SU-DHL-6 (cell line): ENCODE results near the gene PTK6.

ENCODE experiments used
- H2AFZ ChIP-seq: fragments of 200-600 bp; sonication (generic); 2 replicates; pipeline ENCODE4 v1.6.1; 2014; ENCODE audit warnings: low read depth, mild to moderate bottlenecking, moderate library complexity, mixed read lengths, antibody characterized with exemption, low read length; ENCODE audit not compliant: severe bottlenecking
- H3F3A ChIP-seq: fragments of 200-600 bp; shearing (Covaris generic); 2 replicates; pipeline ENCODE4 v1.6.0; 2016; ENCODE audit warnings: antibody characterized with exemption, mild to moderate bottlenecking; ENCODE audit not compliant: insufficient read depth
- H3K27ac ChIP-seq: fragments of 200-600 bp; sonication (generic); 2 replicates; pipeline ENCODE4 v1.5.1; 2016; ENCODE audit warnings: low read depth, mild to moderate bottlenecking, low read length, moderate library complexity, mixed read lengths
- H3K27me3 ChIP-seq: fragments of 200-600 bp; sonication (generic), shearing (Covaris generic); 2 replicates; pipeline ENCODE4 v1.6.0; 2014; ENCODE audit warnings: mild to moderate bottlenecking, low read length
- H3K36me3 ChIP-seq: fragments of 200-600 bp; sonication (generic); 2 replicates; pipeline ENCODE4 v1.6.1; 2014; ENCODE audit warnings: mild to moderate bottlenecking, low read length, mixed read lengths
- H3K4me2 ChIP-seq: fragments of 300-600, 200-600 bp; shearing (Covaris generic), sonication (generic); 2 replicates; pipeline ENCODE4 v1.6.0; 2014; ENCODE audit warnings: low read length, low read depth, mild to moderate bottlenecking; ENCODE audit not compliant: poor library complexity, severe bottlenecking
- H3K4me3 ChIP-seq: fragments of 200-600 bp; sonication (generic); 2 replicates; pipeline ENCODE4 v1.5.1; 2014; ENCODE audit warnings: antibody characterized with exemption, low read length, mild to moderate bottlenecking, mixed read lengths; ENCODE audit not compliant: insufficient read depth, poor library complexity, severe bottlenecking
- H3K79me2 ChIP-seq: fragments of 200-600 bp; sonication (generic); 2 replicates; pipeline ENCODE4 v1.6.1; 2014; ENCODE audit warnings: mild to moderate bottlenecking, low read length, moderate library complexity; ENCODE audit not compliant: insufficient read depth
- H3K9ac ChIP-seq: fragments of 200-600 bp; sonication (generic); 2 replicates; pipeline ENCODE4 v1.7.0; 2014; ENCODE audit warnings: mild to moderate bottlenecking, low read length
- H3K9me2 ChIP-seq: fragments of 200-600 bp; sonication (generic); replicated peaks from 2 replicates; pipeline ENCODE4 v1.6.1; 2014; ENCODE audit warnings: low read length; ENCODE audit not compliant: insufficient read depth
- H3K9me3 ChIP-seq: fragments of 200-600 bp; sonication (generic); 2 replicates; pipeline ENCODE4 v1.6.1; 2014; ENCODE audit warnings: low read length, mixed read lengths; ENCODE audit not compliant: insufficient read depth
- H4K20me1 ChIP-seq: fragments of 200-600 bp; sonication (generic); 2 replicates; pipeline ENCODE4 v1.6.1; 2014; ENCODE audit warnings: low read depth, mild to moderate bottlenecking, antibody characterized with exemption, low read length, moderate library complexity, mixed read lengths
- CTCF ChIP-seq: fragments of 200-600 bp; sonication (generic); IDR thresholded peaks from one replicate; pipeline ENCODE4 v1.5.1; 2017; ENCODE audit warnings: antibody characterized with exemption, mild to moderate bottlenecking, low read length, moderate library complexity; ENCODE audit not compliant: insufficient read depth, poor library complexity, severe bottlenecking
- EZH2phosphoT487 ChIP-seq: fragments of 200-600 bp; sonication (generic), shearing (Covaris generic); conservative IDR thresholded peaks from 2 replicates; pipeline ENCODE4 v1.6.1; 2018; ENCODE audit warnings: mild to moderate bottlenecking, antibody characterized with exemption, low read length, moderate library complexity, mixed read lengths

PTK6 gene

GRCh38 chr20:63508072-63508768 is 29.0 kb downstream of the PTK6 start:
- Histone ChIP-seq H3F3A (no peaks in the 10 kb centered on the region), H4K20me1 (no peaks in the 10 kb centered on the region), H3K9me3 (no peaks in the 10 kb centered on the region), H3K9me2 (no peaks in the 10 kb centered on the region), H3K27me3 (no peaks in the 10 kb centered on the region), H3K36me3 (no peaks in the 10 kb centered on the region), H3K79me2 (no peaks in the 10 kb centered on the region), H3K9ac (no peak overlapping the region), H3K4me3 (no peak overlapping the region), H3K27ac (no peak overlapping the region), H3K4me2 (no peak overlapping the region), H2AFZ (no peak overlapping the region)
- TF ChIP-seq EZH2phosphoT487 = no peak
- TF ChIP-seq CTCF = no peak

GRCh38 chr20:63507083-63507743 is 30.0 kb downstream of the PTK6 start:
- no peak overlapping the region for H3K4me3 ChIP-seq
- no peak overlapping the region for H3K4me2 ChIP-seq
- TF ChIP-seq EZH2phosphoT487 (no peak), CTCF (no peak)
- no peaks in the 10 kb centered on the region for H4K20me1 ChIP-seq
- H3K79me2 ChIP-seq = no peaks in the 10 kb centered on the region
- no peak overlapping the region for H3K9ac ChIP-seq
- H3K27me3 ChIP-seq = no peaks in the 10 kb centered on the region
- no peak overlapping the region for H3K27ac ChIP-seq
- H2AFZ ChIP-seq = no peak overlapping the region
- no peaks in the 10 kb centered on the region for H3K9me2 ChIP-seq
- H3F3A ChIP-seq = no peaks in the 10 kb centered on the region
- no peaks in the 10 kb centered on the region for H3K36me3 ChIP-seq
- H3K9me3 ChIP-seq = no peaks in the 10 kb centered on the region

GRCh38 chr20:63505723-63506122 is 31.5 kb downstream of the PTK6 start:
- Histone ChIP-seq H2AFZ (no peak overlapping the region), H3K27me3 (no peaks in the 10 kb centered on the region), H3K9me3 (no peaks in the 10 kb centered on the region), H3K4me3 (no peak overlapping the region), H3K9me2 (no peaks in the 10 kb centered on the region), H3F3A (no peaks in the 10 kb centered on the region), H3K36me3 (no peaks in the 10 kb centered on the region), H3K27ac (no peak overlapping the region), H3K79me2 (no peaks in the 10 kb centered on the region), H3K4me2 (no peak overlapping the region), H4K20me1 (no peaks in the 10 kb centered on the region), H3K9ac (no peak overlapping the region)
- no peak for TF ChIP-seq EZH2phosphoT487
- TF ChIP-seq CTCF = no peak
